Dedifferentiated amniotic fluid mesenchymal stem cell (primary cell): ENCODE data around the gene HAUS6.
"Not testable (repeated sequence)": the region's sequence is repeated elsewhere in the genome, so short reads cannot be mapped to it uniquely, and the experiment has no call there.

Experiments used
- DNase-seq: peaks from one replicate; pipeline ENCODE4 v3.0.0-alpha.2; 2016; ENCODE audit errors: extremely low spot score

HAUS6 gene

GRCh38 chr9:19048966-19049916, 53.5 kb downstream of the HAUS6 start, which contains the start of gene RRAGA:
Gene RRAGA (plus strand): TSS chr9:19049427. CDS start chr9:19049660, 233 bp downstream.
- DNase-seq = peak; percentile 94

- DNase-seq = no peak
Observed at GRCh38 chr9:19036611-19037010, 66.1 kb downstream of the HAUS6 start.

GRCh38 chr9:19033015-19033414, 69.7 kb downstream of the HAUS6 start, which contains the start of gene SAXO1:
Gene SAXO1 (minus strand): TSS chr9:19033209. CDS start chr9:19032908, 301 bp downstream.
- DNase-seq = no peak

- DNase-seq = no peak
Observed at GRCh38 chr9:19032406-19032805, 70.3 kb downstream of the HAUS6 start.

- DNase-seq = no peak
Observed at GRCh38 chr9:19030899-19031298, 71.8 kb downstream of the HAUS6 start.

- peak; percentile 73 for DNase-seq
Observed at GRCh38 chr9:19028835-19029451, 73.8 kb downstream of the HAUS6 start.

- DNase-seq = no peak
Observed at GRCh38 chr9:19027825-19028224, 74.9 kb downstream of the HAUS6 start.

- DNase-seq = no peak
Observed at GRCh38 chr9:19026375-19026774, 76.3 kb downstream of the HAUS6 start.

GRCh38 chr9:19023078-19023477, 79.6 kb downstream of the HAUS6 start:
- DNase-seq = no peak

GRCh38 chr9:19022206-19022605, 80.5 kb downstream of the HAUS6 start:
- DNase-seq = no peak

GRCh38 chr9:19021649-19022048, 81.1 kb downstream of the HAUS6 start:
- DNase-seq = not testable (repeated sequence)

- peak; percentile 6 for DNase-seq
Observed at GRCh38 chr9:19020886-19021455, 81.7 kb downstream of the HAUS6 start.

GRCh38 chr9:19018201-19018600, 84.5 kb downstream of the HAUS6 start:
- no peak for DNase-seq

- DNase-seq = no peak
Observed at GRCh38 chr9:19009391-19009965, 93.2 kb downstream of the HAUS6 start.
